Amygdala (tissue), 56 donors: ENCODE measurements around the gene RPS6KA2.

Source experiments
- DNase-seq, 56 donors: peaks; one replicate each; lab custom pipeline; 2025; lab: John Stamatoyannopoulos, UW

Gene RPS6KA2

DNA sequence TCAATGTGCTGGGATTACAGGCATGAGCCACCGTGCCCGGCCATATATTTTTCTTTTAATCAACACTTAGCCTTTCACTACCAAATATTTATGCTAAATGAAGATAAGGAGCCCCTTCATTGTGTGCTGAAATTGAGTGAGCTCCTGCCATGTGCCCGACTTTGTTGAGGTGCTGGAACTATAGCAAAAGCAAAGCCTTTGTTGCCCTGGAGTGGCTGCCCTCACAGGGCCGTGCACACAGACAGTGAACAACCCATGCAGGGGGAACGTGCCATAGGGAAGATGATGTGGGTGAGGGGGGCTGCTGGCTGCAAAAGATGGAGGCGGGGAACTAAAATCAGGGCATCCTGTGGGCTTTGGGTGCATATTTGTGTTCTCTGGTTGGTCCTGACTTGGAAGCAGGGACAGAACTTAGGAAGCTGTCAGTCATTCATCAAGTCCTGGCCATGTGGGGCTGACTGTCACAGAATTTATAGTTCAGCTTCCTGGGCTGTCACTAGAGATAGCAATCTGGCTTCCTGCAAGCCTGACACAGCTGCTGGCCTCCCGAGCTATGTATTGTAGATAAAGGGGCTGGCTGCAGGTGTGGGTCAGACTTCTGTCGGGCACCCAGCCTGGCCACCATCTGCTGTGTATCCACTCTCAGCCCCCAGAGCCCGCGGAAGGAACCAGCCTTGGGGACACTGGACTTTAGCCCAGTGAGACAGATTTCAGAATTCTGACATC, 187.5 kb downstream of the RPS6KA2 start:
- DNase-seq, result no peak

DNA sequence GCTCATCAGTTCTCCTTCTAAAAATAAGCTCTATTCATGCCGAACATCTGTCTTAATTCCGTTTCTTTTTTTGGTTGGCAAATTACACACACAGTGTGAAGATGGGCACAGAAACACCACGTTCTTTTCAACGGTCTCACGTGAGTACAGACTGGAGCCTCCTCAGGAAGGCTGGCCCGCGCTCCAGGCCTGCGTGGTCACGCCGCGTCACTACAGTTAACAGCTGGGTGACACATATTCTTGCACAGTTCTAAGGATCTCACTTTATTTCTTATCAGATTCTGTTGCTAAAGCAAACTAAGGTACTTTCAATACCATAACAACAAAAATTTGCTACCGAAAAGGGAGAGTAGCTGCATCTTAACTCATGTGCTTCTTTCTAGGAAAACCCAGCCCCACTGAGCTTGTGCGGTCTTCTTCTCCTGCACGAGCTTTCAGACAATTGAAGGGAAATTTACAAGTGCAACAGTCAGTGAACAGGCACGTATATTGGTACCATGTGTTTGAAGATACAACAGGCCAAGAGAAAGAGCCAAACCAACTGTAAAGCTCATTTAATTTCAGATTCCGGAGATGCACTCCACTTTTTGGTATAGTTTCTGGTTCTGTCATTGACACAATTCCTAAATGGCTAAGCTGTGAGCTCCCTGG, 188.7 kb downstream of the RPS6KA2 start:
- peak in 2 of 56 donors; percentile 26 to 36 for DNase-seq

GRCh38 chr6:166437661-166438060, 189.4 kb downstream of the RPS6KA2 start:
- DNase-seq, result no peak

DNA sequence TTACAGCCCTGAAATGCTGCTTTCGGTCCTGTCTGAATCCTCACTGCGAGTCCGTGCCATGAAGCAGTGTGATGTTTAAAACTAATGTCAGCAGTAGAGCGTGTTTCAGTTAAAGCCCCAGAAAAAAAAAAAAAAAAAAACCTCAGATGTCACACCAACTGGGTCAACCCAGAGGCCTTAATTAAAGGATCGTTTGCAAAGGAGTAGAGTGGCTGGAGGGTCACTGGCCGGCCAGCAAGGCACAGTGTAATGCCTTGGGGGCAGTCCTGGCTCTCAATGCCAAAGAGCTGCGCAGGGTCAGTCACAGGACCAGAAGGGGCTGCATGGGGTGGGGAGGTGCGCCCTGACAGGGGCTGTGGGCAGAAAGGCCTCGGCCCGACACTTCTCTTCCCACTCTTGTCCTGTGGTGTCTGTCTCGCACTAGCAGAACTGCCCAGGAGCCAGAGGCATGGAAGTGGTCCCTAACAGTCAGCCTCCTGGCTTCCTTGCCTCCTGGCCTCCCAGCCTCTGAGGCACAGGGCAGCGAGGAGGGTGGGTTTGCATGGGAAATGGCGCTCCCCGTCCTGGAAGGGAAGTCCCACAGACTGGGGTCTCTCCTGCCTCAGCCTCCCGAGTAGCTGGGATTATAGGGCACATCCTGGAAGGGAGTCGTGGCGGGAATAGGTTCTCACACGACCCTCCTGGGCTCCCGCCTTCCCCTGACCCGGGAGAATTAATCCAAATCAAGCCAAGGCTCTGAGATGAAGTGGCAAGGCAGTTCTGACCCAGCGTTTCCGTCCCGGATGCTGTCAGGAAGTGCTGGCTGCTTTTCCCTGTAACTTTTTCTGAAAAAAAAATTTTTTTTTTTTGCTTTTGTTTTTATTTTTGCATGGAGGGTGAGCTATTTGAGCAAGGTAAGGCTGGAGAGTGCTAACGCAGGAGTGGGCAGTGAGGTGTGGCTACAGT, 190.6 kb downstream of the RPS6KA2 start:
- DNase-seq, result no peak

DNA sequence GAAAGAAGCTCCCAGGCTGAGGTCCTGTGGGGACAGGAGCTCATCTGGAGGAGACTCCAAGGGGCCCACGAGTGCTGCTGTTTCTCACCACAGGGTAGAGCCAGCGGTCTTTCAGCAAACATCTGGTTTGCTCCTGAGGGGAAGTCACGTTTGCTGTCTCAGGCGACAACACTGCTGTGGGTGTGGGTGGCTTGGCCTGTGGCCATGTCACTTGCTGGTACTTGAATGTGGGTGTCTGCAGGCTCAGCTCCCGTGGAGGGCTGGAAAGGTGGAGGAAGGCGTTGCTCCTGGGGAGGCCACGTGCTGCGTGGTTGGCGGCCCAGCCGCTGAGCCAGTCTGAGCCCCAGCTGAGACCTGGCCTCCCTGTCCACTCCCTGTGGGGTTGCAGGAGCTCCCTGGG, 191.5 kb downstream of the RPS6KA2 start:
- DNase-seq, result no peak

- no peak for DNase-seq
These were observed 192.7 kb downstream of the RPS6KA2 start for GRCh38 chr6:166434336-166434735.

DNA sequence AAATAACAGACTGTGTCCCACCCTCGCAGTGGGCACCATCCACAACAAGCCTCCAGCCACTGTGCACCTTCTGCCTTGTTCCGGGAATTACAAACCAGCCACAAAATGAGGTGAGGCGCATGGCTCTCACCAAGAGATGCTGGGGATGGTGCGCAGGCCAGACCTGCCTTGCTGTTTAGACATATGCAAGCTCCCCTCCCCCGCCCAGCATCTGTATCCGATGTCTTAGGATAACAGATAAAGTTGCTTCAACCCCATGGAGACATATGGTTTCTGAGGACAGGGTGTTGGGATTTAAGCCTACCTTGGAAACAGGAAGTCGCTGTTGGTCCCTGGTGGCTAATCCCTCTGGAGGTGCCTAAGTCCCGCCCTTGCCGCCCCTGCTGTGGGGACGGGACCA, 194.0 kb downstream of the RPS6KA2 start:
- no peak for DNase-seq

DNA sequence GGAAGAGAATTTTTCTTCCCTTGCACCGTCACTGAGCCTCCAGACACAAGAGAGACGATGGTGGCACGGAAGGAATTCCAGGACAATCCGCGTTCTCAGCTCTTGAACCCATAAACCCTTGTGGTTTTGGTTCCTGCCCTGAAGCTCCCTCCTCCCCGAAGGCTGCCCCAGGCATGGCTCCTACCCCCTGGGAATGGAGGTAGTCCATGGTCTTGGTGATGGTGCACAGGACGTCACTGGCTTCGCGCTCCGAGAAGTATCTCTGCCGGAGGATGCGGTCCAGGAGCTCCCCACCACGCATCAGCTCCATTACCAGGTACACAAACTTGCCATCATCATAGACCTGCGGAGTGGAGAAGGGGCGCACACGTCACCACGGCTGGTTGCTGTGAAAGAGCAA, 196.8 kb downstream of the RPS6KA2 start:
- DNase-seq, result no peak

- DNase-seq, result peak in 1 of 56 donors; percentile 49
These were observed 202.6 kb downstream of the RPS6KA2 start for GRCh38 chr6:166424431-166424830.

DNA sequence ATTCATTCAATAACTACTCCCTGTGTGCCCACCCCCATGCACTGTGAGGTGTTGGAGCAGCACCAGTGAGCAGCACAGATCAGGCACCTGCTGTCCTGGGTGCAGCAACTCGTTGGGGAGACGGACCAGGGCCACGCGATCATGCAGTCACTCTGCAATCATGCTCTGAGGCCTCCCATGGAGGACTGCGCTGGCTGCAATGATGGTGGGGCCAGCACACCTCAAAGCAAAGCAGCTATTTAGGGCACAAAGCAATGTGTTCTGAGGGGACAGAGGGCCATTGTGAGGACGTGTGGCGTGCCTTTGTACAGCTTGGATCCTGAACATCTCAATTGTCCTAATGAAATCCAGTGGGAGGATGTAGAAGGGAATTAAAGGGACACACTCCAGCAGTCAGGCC, 203.3 kb downstream of the RPS6KA2 start:
- peak in 31 of 56 donors; percentile 12 to 82 (median 49) for DNase-seq

GRCh38 chr6:166423051-166423745, 203.9 kb downstream of the RPS6KA2 start:
- DNase-seq, result no peak

- peak in 3 of 56 donors; percentile 15 to 31 (median 19) for DNase-seq
These were observed 204.7 kb downstream of the RPS6KA2 start for GRCh38 chr6:166422201-166422940.

- peak in 13 of 56 donors; percentile 8 to 60 (median 44) for DNase-seq
These were observed 206.7 kb downstream of the RPS6KA2 start for GRCh38 chr6:166420351-166420750.

DNA sequence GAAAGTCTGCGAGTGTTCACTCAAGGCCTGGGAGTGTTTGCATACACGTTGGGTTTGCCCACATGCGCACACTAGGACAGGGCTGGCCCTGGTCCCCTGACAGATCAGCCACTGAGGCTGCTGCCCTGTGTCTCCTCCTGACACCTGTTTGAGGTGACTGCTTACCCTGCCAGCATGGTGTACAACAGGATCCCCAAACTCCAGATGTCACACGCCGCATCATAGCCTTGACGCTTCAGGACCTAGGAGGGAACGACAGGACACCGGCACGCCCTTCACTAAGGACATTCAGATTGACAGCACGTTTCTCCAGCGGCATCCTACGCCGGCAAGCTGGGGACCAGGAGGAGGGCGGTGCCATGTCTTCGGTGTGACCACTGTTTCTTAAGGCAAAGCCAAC, 207.3 kb downstream of the RPS6KA2 start:
- no peak for DNase-seq

DNA sequence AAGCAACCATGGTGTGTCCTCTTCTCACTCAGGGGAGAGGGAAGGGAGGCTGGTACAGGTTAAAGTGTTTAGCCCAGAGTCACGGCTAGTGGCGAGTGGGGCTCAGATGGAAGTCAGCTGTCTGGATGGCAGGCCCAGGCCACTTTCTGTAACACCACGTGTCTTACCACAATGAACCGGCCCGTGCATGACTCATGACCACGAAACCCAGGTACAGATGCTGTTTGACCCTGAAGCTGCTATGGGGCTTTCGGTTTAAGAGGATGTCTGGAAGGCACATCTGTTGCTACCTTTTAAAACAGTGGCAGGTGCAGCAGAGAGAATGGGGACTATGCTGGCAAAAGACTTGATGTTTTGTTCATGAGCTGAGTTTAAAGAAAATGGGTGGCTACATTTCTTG, 207.8 kb downstream of the RPS6KA2 start:
- no peak for DNase-seq

DNA sequence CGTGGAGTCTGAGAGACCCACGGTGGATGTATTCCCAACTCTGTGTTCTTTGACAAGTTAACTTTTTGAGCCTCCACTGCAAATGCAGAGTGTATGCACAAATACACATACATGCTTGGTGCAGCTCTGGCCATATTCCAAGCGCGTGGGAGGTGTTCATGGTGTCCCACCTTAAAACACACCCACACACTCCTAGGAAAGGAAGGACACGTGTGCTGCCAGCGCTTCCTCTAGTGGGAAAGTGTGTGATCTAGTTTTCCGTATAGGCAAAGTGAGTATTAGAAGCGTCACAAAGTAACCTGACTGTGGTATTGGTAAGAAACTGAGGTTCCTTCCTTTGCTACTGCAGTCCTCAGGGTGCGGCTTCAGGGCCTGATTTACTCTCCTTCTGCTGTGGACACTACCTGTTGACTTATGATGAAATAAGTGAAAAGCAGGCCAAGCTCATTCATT, 208.3 kb downstream of the RPS6KA2 start:
- DNase-seq, result peak in 3 of 56 donors; percentile 21 to 45 (median 35)

- no peak for DNase-seq
These were observed 209.8 kb downstream of the RPS6KA2 start for GRCh38 chr6:166417285-166417691.

GRCh38 chr6:166415833-166416347, 211.2 kb downstream of the RPS6KA2 start:
- no peak for DNase-seq

- DNase-seq, result no peak
These were observed 211.7 kb downstream of the RPS6KA2 start for GRCh38 chr6:166415306-166415705.
